DOHH2 (cell line): ENCODE measurements around the gene TTLL10.

Experiments used
- H3F3A ChIP-seq: fragments of 200-600 bp; sonication (generic), shearing (Covaris generic); 2 replicates; pipeline ENCODE4 v1.6.0; 2016; ENCODE audit warnings: antibody characterized with exemption, mild to moderate bottlenecking; ENCODE audit not compliant: control insufficient read depth, insufficient read depth
- H3K27ac ChIP-seq: fragments of 200-600 bp; sonication (generic); 2 replicates; pipeline ENCODE4 v1.5.1; 2014; ENCODE audit warnings: low read depth, mild to moderate bottlenecking, low read length, moderate library complexity
- H3K27me3 ChIP-seq: fragments of 200-600 bp; sonication (generic); 2 replicates; pipeline ENCODE4 v1.6.1; 2014; ENCODE audit warnings: mild to moderate bottlenecking, low read length, mixed read lengths; ENCODE audit not compliant: control insufficient read depth
- H3K36me3 ChIP-seq: fragments of 200-600 bp; sonication (generic); 2 replicates; pipeline ENCODE4 v1.6.1; 2014; ENCODE audit warnings: mild to moderate bottlenecking, low read length, moderate library complexity, mixed read lengths; ENCODE audit not compliant: control insufficient read depth
- H3K4me1 ChIP-seq: fragments of 200-600 bp; sonication (generic); 2 replicates; pipeline ENCODE4 v1.6.1; 2014; ENCODE audit warnings: mild to moderate bottlenecking, low read length, mixed read lengths; ENCODE audit not compliant: control insufficient read depth
- H3K4me2 ChIP-seq: fragments of 200-600 bp; sonication (generic); 2 replicates; pipeline ENCODE4 v1.6.0; 2014; ENCODE audit warnings: mild to moderate bottlenecking, low read length, moderate library complexity
- H3K4me3 ChIP-seq: fragments of 200-600 bp; sonication (generic); 2 replicates; pipeline ENCODE4 v1.5.1; 2014; ENCODE audit warnings: mild to moderate bottlenecking, low read length, mixed read lengths
- H3K79me2 ChIP-seq: fragments of 200-600 bp; sonication (generic); 2 replicates; pipeline ENCODE4 v1.6.1; 2014; ENCODE audit warnings: mild to moderate bottlenecking, low read length, mixed read lengths; ENCODE audit not compliant: control insufficient read depth
- H3K9me2 ChIP-seq: fragments of 200-600 bp; sonication (generic); replicated peaks from 2 replicates; pipeline ENCODE4 v1.6.1; 2014; ENCODE audit warnings: mild to moderate bottlenecking, low read length, mixed read lengths; ENCODE audit not compliant: control insufficient read depth
- H3K9me3 ChIP-seq: fragments of 200-600 bp; sonication (generic); 2 replicates; pipeline ENCODE4 v1.6.1; 2014; ENCODE audit warnings: antibody characterized with exemption, low read length, mixed read lengths; ENCODE audit not compliant: control insufficient read depth, insufficient read depth
- H4K20me1 ChIP-seq: fragments of 200-600 bp; sonication (generic); 2 replicates; pipeline ENCODE4 v1.6.0; 2014; ENCODE audit warnings: low read depth, mild to moderate bottlenecking, antibody characterized with exemption, low read length, moderate library complexity; ENCODE audit not compliant: control insufficient read depth, insufficient read depth
- EZH2phosphoT487 ChIP-seq: fragments of 200-600 bp; sonication (generic); IDR thresholded peaks from 2 replicates; pipeline ENCODE4 v1.6.1; 2017; ENCODE audit warnings: borderline replicate concordance, mild to moderate bottlenecking, antibody characterized with exemption, low read length, moderate library complexity, mixed read lengths
- TF ChIP-seq, protein P1 (sequence below): fragments of 200-600 bp; sonication (generic); IDR thresholded peaks from one replicate; pipeline ENCODE4 v1.5.1; 2014; ENCODE audit warnings: antibody characterized with exemption, mild to moderate bottlenecking, low read depth, low read length; ENCODE audit not compliant: poor library complexity, severe bottlenecking

TTLL10 gene

DNA sequence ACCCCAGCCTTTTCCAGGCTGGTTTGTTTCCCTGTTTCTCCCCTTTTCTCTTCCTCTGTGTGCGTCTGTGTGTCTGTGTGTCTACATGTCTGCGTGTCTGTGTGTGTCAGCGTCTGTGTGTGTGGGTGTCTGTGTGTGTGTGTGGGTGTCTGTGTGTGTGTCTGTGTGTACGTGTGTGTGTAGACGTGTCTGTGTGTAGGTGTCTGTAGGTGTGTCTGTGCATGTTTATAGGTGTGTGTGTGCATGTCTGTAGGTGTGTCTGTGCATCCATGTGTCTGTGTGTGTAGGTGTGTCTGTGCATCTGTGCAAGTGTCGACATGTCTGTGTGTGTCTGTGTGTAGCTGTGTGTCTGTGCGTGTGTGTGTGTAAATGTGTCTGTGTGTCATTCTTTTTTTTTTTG, 3.3 kb downstream of the TTLL10 start:
- Histone ChIP-seq H3K36me3 (no peaks in the 10 kb centered on the region), H3K9me2 (no peaks in the 10 kb centered on the region), H3K4me1 (peaks cover 25% of the 10 kb centered on the region), H4K20me1 (no peaks in the 10 kb centered on the region), H3K79me2 (no peaks in the 10 kb centered on the region), H3F3A (no peaks in the 10 kb centered on the region), H3K4me3 (no peak overlapping the region), H3K9me3 (peaks cover 11% of the 10 kb centered on the region; the same call in 1 of the 2 replicates), H3K27ac (no peak overlapping the region), H3K4me2 (no peak overlapping the region), H3K27me3 (peaks cover 29% of the 10 kb centered on the region)
- TF ChIP-seq, protein P1, sequence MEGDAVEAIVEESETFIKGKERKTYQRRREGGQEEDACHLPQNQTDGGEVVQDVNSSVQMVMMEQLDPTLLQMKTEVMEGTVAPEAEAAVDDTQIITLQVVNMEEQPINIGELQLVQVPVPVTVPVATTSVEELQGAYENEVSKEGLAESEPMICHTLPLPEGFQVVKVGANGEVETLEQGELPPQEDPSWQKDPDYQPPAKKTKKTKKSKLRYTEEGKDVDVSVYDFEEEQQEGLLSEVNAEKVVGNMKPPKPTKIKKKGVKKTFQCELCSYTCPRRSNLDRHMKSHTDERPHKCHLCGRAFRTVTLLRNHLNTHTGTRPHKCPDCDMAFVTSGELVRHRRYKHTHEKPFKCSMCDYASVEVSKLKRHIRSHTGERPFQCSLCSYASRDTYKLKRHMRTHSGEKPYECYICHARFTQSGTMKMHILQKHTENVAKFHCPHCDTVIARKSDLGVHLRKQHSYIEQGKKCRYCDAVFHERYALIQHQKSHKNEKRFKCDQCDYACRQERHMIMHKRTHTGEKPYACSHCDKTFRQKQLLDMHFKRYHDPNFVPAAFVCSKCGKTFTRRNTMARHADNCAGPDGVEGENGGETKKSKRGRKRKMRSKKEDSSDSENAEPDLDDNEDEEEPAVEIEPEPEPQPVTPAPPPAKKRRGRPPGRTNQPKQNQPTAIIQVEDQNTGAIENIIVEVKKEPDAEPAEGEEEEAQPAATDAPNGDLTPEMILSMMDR, result no peak
- no peak for TF ChIP-seq EZH2phosphoT487

DNA sequence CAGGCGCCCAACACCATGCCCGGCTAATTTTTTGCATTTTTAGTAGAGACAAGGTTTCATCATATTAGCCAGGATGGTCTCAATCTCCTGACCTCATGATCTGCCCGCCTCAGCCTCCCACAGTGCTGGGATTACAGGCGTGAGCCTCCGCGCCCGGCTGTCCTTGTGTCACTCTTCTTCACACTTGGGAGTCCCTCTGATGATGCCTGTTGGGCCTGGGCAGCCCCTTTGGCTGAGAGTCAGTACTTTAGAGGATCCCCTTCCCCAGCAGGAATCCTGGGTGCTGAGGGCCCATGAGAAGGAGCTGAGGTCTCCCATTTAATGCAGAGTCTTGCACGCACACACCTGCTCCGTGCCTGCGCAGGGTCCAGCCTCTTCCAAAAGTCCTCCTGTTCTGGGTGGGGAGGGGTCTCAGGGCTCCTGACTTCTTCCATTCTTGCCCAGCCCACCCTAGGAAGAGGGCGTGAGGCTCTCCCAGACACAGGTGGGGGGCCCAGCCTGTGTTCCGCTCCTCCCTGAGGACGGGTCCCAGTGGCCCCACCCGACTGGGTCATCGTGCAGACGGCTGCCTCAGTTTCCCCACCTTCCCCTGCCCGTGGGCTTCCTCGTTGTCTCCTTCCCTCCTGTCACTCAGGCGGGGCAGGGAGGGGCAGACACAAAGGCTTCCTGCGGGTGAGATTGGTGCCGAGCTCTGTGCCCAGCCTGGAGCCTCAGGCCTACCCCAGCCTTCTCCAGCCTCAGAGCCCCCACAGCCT, 3.9 kb downstream of the TTLL10 start:
- H3K79me2 ChIP-seq, result no peaks in the 10 kb centered on the region
- no peak overlapping the region for H3K27ac ChIP-seq
- peaks cover 11% of the 10 kb centered on the region; the same call in 1 of the 2 replicates for H3K9me3 ChIP-seq
- peaks cover 24% of the 10 kb centered on the region for H3K27me3 ChIP-seq
- no peaks in the 10 kb centered on the region for H3K9me2 ChIP-seq
- no peaks in the 10 kb centered on the region for H3K36me3 ChIP-seq
- no peaks in the 10 kb centered on the region for H4K20me1 ChIP-seq
- H3K4me3 ChIP-seq, result no peak overlapping the region
- no peak overlapping the region for H3K4me2 ChIP-seq
- no peaks in the 10 kb centered on the region for H3F3A ChIP-seq
- TF ChIP-seq, protein P1, result no peak
- TF ChIP-seq EZH2phosphoT487, result no peak
- H3K4me1 ChIP-seq, result peaks cover 20% of the 10 kb centered on the region

DNA sequence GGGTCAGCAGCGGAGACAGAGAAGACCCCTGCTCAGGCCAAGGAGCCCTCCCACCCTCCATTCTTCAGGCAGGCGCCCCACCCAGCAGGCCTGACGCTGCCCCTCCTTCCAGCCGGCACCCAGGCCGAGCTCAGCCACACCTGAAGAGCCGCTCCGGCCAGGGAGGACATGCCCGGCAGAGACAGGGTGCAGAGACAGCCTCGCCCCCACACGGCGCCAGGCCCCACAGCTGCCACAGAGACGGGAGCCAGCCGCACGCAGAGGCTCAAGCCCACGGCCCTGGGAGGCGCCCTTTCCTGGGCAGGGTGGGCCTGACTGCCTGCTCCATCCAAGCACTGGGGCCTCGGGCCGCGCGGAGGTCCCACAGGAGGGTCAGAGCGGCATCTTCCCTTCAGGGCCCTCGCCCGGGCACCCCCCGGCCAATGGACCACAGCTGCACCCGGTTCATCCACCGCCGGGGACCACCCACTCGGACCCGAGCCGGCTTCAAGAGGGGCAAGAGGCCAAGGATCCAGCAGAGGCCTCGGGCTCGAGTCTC, 5.2 kb downstream of the TTLL10 start:
- H3K9me3 ChIP-seq, result peaks cover 11% of the 10 kb centered on the region; the same call in 1 of the 2 replicates
- no peaks in the 10 kb centered on the region for H3K9me2 ChIP-seq
- H3F3A ChIP-seq, result no peaks in the 10 kb centered on the region
- H4K20me1 ChIP-seq, result no peaks in the 10 kb centered on the region
- H3K4me1 ChIP-seq, result peaks cover 20% of the 10 kb centered on the region
- no peaks in the 10 kb centered on the region for H3K79me2 ChIP-seq
- TF ChIP-seq EZH2phosphoT487, result no peak
- TF ChIP-seq, protein P1, result no peak
- no peak overlapping the region for H3K4me2 ChIP-seq
- peaks cover 13% of the 10 kb centered on the region; the same call in 1 of the 2 replicates for H3K27me3 ChIP-seq
- H3K4me3 ChIP-seq, result no peak overlapping the region
- no peaks in the 10 kb centered on the region for H3K36me3 ChIP-seq
- H3K27ac ChIP-seq, result no peak overlapping the region
